CD4-positive, alpha-beta T cell treated with Interleukin-15 for 1 hour (primary cell): Measurements from ENCODE around the gene CETN3.
"Not testable (repeated sequence)": the region's sequence is repeated elsewhere in the genome, so short reads cannot be mapped to it uniquely, and the experiment has no call there.

Experiments used
- DNase-seq: peaks from one replicate; pipeline ENCODE4 v3.0.0-alpha.2; 2020

Gene CETN3

DNA sequence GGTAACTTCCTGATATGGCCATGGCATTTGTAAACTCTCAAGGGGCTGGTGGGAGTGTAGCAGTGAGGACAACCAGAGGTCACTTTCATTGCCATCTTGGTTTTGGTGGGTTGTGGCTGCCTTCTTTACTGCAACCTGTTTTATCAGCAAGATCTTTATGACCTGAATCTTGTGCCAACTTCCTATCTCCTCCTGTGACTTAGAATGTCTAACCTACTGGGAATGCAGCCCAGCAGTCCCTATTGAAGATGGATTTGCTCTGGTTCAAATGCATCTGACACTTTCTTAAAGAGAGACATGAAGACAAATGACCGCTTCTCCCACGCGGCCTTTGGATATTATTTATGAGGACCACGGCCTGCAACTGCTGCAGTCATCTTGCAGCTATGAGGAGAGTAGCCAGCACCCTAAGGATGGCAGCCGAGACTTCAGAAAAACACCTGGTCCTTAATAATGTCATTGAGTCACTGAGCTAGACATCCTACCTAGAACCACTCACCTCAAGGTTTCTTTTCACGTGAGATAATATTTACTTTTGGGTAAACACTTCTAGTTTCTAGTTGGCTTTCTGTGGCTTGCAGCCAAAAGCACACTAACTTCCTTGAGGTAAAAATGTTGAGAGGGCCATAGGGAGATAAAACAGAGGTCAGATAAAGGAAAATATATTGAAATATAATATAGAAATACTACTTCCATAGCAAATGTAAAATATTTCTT lies 28.2 kb downstream of the CETN3 start:
- DNase-seq: no peak

DNA sequence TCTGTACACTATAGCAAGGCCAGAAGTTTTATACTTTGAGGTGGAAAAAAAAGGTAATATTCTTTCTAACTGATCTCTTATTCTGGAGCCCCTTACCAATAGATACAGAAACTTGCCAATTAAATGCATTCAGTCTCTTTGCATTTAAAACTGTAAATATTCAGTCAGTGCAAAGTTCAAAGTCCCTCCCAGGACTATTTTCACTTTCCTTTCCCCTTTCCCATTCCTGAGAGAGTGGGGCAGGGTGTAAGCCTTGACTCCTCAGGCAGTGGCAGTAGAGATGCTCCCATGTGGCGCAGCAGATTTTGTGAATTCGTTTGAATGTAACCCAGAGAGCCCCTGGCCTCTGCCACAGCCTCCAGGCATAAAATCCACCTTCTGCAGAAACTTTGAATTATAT lies 29.9 kb downstream of the CETN3 start:
- DNase-seq: no peak

DNA sequence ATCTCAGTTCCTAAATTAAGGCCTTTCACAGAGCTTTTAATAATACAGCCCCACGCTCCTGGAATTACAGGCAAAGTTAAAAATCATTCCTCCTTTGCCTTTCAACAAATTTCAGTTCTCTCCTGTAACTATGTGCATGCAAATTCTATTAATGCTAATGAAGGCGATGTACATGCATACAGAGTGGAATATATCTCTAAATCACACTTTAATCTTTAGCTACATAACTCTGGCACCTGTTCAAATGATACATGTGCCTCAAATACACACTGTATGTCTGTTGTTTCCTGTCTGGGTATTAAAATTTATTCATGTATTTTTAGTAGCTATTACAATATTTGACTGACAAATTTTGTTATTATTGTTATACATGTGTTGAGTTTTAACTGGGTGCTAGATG lies 30.8 kb downstream of the CETN3 start:
- DNase-seq: no peak

DNA sequence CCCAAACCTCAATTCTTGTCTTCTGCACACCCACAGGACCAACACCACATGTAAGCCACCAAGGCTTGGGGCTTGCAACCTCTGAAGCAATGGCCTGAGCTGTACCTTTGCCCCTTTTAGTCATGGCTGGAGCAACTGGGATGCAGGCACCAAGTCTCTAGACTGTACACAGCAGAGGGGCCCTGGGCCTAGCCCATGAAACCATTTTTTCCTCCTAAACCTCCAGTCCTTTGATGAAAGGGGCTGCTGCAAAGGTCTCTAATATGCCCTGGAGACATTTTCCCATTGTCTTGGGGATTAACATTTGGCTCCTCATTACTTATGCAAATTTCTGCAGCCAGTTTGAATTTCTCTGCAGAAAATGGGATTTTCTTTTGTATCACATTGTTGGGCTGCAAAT lies 38.3 kb downstream of the CETN3 start:
- not testable (repeated sequence) for DNase-seq

DNA sequence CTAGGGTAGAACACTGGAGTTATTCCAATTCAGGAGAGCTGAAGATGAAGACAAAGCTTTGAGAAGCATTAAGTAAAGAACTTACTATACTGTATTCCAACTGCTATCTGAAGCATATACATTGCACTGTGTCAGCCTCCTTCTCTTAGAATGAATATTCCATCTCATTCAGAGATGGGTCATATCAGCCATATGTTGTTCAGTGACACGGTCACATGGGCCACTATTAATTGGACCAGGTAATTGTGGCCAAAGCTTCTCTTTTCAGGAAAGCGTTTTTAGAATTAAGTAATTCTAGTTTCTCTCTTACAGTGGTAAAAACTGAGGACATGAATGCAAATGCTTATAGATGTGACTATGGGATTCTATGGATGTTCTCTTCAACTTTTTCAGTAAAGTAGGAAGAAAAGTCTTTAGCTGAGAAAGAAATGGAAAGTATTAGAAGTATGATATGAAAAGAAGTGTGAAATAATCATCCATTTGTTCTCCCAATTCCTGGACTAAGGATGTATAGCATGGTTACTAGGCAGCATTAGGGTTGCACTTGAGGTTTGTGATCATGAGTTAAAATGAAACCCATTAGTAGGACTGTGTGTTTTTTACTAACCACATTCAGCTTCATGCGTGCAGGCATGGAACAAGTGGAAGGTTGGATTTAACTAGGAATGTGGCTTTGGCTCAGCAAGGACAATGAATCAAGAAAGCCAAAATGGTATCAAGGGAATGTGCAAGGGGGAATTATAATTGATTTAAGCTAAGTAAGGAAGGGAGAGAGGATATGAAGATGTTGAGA lies 40.9 kb downstream of the CETN3 start:
- no peak for DNase-seq

DNA sequence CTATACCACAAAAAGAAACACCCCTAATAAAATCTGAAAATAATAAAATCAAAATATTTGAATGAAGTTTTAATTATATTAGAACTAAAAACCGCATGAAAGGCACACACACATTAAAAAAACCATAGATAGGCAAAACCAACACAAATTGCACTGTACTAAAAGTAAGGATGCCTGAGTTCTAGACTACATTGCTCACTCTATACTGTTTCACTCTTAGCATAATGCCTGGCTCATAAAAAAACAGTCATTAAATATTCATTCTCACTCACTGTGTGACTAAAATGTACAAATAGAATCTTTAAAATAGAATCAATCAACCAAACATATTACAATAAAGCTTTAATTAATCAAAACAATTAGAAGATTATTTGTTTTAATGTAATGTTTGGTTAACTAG lies 41.7 kb downstream of the CETN3 start:
- DNase-seq: no peak

DNA sequence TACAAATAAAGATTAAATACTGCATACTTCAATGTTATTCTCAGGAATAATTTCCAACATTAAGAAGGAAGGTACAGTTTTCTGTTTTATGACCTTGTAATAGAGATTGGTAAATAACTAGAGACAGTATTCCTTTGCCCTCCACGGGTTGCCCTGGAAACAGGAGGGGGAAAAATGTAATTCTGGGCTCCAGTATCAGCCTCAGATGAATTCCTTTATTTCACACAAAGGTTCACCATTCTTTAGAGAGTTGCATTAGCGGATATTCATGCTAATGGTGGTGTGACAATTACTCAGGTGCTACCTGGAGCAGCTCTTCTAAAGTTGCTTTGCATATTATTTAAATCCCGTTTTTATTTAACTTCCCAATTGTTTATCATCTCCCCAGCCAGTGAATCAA lies 42.6 kb downstream of the CETN3 start:
- DNase-seq: no peak

DNA sequence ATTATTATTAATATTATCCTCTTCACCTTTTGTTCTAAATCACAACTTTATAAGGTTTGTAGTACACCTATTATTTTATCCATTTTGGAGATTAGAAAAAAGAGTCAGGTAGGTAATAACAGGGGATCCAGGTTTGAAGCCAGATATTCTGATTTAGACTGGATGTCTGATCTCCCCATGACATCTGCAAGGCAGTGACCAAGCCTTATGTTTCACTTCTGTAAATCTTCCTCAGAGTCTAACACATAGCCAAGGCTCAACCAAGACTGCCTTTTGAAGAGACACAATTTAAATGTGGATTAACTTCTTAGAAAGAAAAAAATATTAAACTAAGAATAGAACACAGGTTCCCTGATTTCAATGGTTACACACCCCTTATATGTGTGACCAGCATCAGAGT lies 44.2 kb downstream of the CETN3 start:
- DNase-seq: no peak

DNA sequence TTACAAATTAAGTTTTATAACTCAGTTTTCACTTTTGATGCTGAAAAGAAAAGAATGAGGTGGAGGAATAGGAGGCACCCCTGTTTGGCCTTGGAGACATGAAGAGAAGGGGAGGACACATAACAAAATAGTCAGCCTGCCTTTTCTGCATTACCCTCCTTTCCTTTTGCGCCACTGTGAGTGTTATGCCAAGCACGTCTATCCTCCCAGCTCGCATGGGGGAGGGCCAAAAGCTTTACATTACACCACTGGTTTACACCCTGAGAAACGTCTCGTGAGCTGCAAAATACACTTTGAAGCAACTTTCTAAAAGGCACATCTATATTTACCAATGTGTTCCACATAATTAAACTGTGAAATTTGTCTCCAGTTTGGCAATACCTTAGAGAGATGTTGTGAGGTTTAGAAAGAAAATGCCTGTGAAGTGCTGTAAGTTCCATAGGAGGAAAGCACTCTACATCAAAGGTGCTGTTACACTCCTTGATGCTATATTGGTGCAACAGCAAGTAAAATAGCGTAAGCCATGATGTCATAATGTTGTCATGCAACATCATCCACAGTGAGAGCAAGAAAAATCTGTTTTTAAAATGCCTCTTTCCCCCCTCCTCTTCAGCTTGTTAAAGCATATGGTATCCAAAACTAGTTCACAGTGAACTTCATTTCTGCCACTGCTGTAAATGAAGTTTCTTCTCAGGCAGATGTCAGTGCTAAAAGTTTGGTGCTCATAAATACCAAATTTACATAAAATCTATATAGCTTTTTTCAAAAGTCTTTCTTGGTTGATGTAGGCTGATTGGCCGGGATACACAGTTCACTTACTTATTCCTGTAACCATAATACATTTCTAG lies 50.3 kb downstream of the CETN3 start:
- no peak for DNase-seq

DNA sequence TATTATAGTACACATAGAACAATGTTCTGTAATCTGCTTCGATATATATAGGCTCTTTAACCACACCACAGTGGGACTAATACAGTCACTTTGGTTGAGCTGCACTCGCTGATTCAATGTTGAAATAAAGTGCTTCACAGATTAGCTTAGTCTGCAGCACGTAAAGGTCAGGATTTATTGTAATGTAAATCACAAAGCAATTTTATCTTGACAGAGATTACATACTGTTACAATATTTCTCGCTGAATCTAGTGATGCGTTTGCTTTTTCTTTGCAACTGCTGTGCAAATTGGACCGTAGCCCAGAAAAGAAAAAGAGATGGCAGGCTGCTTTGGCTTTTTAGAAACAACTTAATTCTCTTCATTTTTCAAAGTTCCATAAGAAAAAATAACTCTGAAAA lies 52.9 kb downstream of the CETN3 start:
- DNase-seq: no peak

DNA sequence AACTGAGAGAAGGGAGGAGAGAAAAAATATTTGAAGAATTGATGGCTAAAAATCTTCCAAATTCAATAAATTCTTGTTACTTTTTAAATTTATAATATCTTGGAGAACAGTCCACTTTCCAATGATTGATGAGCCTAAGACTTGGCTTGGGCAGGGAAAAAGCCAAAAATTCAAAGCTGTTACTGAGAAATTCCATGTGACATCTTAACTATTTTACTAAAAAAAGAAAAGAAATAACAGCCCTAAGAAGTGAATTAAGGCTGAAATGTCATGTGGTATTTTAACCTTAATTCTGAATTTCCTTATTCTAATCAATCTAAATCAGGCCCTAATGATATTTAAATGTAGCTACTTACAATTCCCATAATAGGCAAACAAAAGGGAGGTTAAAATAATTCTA lies 53.4 kb downstream of the CETN3 start:
- DNase-seq: no peak

DNA sequence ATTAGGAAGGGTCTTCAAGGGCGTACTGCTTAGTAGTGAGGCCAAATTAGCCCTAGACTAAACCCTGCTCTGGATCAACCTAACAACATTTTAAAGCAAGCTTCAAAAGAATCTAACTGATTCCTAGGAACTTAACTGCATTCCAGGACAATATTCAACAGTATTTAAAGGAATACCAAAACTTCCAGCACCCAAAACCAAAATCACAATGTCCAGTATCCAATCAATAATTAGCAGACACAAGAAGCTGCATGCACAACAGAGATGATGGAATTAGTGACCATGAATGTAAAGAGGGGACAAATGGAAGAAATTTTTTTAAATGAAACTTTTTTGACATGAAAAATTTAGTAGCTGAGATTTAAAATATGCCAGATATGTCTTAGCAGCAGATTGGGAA lies 53.9 kb downstream of the CETN3 start:
- DNase-seq: no peak

DNA sequence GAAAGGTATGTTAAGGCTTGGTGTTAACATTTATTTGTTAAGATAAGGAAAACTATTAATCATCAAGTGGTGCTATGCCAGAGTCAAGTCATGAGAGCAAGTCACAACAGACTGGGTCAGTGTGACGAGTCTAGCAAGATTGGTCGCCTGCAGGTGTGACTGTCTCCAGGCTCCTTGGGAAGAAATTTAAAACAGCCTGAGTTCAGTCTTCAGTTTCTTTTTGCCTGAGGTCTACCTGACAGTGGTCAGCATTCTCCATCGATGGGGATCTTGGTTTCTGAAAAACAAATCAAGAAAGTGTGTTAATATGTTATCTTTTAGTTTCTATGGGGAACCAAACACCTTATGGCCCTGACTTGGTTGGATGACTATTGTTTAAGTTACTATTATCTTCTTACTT lies 56.3 kb downstream of the CETN3 start:
- DNase-seq: no peak

DNA sequence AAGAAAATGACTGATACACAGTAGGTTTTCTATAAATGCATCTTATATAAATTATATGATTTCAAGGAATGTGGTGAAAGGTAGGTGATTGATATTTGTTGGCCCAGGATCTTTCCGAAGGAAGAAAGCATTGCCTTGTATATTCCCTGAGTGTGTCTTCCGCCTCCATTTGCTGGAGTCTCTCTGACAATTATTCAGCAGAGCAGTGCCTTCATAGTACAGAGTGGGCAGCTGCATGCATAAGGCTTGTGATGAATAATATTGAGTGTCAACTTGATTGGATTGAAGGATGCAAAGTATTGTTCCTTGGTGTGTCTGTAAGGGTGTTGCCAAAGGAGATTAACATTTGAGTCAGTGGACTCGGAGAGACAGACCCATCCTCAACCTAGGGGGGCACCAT lies 58.5 kb downstream of the CETN3 start:
- DNase-seq: no peak

DNA sequence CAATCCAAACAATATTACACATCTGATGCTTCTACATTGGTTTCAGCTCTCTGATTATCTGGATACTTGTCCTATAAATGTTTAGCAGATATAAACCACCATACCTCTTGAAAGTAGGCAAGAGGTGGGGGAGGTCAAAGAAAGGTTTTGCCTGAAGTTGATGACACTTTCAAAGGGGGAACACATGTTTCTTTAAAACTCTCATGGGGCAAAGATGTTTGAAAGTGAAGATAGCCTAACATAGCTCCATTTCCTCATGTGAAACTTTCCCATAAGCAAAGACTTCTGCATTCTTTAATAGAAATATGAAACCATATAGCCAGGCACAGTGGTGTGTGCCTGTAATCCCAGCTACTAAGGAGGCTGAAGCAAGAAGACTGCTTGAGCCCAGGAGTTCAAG lies 62.1 kb downstream of the CETN3 start:
- no peak for DNase-seq

DNA sequence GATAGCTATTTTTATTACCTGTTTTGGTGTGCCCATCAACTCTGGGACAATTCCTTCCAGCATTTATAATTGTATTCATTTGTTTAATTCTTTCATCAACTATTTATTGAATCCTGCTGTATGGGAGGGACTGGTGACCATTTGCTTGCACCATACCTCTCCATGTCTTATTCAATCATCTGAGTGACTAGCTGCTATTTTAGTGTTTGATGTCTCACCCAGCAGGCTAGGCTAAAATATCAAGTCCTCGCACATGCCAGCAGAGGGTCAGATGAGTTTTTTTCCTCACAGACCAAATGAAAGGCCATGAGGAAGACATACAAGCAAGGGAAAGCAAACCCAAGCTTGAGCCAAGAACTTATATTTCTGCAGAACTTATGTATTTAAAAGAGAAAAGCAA lies 63.9 kb downstream of the CETN3 start:
- no peak for DNase-seq

DNA sequence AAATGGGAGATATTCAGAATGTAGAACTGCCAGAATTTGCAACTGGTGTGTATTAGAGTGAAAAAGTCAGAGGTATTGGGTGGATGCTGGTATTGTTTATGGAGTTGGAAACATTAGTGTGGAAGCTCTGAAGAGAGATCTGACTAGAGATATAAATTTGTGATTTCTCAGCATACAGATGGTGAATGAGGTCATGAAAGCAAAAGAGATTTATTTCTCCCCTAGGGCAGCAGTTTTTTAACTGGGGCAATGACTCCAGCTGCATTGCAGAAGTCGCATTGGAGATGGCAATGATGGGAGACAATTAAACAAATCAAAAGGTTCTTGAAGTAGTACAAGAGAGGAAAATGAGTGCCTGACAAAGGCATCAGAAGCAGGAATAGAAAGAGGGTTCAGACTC lies 64.9 kb downstream of the CETN3 start:
- no peak for DNase-seq

DNA sequence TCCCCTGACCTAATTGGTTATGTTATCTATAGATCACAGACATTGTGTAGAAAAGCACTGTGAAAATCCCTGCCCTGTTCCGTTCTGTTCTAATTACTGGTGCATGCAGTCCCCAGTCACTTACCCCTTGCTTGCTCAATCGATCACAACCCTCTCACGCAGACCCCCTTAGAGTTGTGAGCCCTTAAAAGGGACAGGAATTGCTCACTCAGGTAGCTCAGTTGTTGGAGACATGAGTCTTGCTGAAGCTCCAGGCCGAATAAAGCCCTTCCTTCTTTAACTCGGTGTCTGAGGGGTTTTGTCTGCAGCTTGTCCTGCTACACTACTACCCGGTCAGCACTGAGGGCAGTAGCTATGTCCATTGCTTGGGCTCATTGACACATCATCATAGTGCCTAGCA lies 65.8 kb downstream of the CETN3 start:
- DNase-seq: not testable (repeated sequence)

DNA sequence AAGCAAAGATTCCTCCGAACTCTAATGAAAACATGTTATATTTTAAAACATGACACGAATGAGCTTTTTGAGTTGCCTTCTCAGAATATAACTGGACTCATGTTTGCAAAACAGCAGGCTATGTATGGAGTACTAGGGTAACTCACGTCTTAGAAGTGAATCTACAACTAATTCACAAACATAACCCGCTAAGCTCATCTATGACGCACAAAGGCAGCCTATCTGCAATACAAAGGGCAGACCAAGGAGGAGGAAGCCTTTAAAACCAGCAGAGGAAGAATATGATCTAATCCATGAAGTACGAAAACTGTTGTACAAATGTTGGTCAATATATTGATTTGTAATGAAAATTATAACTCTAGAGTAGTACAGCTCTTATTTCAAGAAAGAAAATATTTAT lies 67.0 kb downstream of the CETN3 start:
- no peak for DNase-seq
